Osteocyte (in vitro differentiated cells): Measurements from ENCODE around the gene GLI1. TPM values are rescaled to one million over a fixed set of nuclear protein-coding genes. Genes with fewer than 3 reads are reported as not detected.

ENCODE experiments used
- DNase-seq: peaks from one replicate; pipeline ENCODE4 v3.0.0; 2021; ENCODE audit warnings: mixed read lengths; ENCODE audit not compliant: unreplicated experiment; ENCODE audit errors: extremely low spot score
- H3K27ac Mint-ChIP-seq: one replicate; pipeline ENCODE4 v1.8.0; 2021; ENCODE audit warnings: mild to moderate bottlenecking, mixed read lengths; ENCODE audit not compliant: unreplicated experiment
- H3K27me3 Mint-ChIP-seq: one replicate; pipeline ENCODE4 v1.8.0; 2021; ENCODE audit warnings: mixed read lengths; ENCODE audit not compliant: unreplicated experiment
- H3K36me3 Mint-ChIP-seq: one replicate; pipeline ENCODE4 v1.8.0; 2021; ENCODE audit warnings: mixed read lengths; ENCODE audit not compliant: unreplicated experiment
- H3K4me1 Mint-ChIP-seq: one replicate; pipeline ENCODE4 v1.8.0; 2021; ENCODE audit warnings: mixed read lengths; ENCODE audit not compliant: unreplicated experiment
- H3K4me3 Mint-ChIP-seq: one replicate; pipeline ENCODE4 v1.8.0; 2021; ENCODE audit warnings: mild to moderate bottlenecking, moderate library complexity, mixed read lengths; ENCODE audit not compliant: unreplicated experiment
- H3K9me3 Mint-ChIP-seq: one replicate; pipeline ENCODE4 v1.8.0; 2021; ENCODE audit warnings: mixed read lengths; ENCODE audit not compliant: unreplicated experiment
- total RNA-seq: library from RNA; stranded (reverse); gene quantifications from 2 replicates; pipeline ENCODE4 v1.2.1, GENCODE V29; 2021
- TF ChIP-seq, protein P1 (sequence below): fragments of 200-600 bp; sonication (generic); IDR thresholded peaks from 2 replicates; pipeline ENCODE4 v1.5.0; 2021; ENCODE audit warnings: antibody characterized with exemption, mild to moderate bottlenecking, moderate library complexity

Gene GLI1
- total RNA-seq, 1 donor from 2014 or later, result 7.7 TPM

DNA sequence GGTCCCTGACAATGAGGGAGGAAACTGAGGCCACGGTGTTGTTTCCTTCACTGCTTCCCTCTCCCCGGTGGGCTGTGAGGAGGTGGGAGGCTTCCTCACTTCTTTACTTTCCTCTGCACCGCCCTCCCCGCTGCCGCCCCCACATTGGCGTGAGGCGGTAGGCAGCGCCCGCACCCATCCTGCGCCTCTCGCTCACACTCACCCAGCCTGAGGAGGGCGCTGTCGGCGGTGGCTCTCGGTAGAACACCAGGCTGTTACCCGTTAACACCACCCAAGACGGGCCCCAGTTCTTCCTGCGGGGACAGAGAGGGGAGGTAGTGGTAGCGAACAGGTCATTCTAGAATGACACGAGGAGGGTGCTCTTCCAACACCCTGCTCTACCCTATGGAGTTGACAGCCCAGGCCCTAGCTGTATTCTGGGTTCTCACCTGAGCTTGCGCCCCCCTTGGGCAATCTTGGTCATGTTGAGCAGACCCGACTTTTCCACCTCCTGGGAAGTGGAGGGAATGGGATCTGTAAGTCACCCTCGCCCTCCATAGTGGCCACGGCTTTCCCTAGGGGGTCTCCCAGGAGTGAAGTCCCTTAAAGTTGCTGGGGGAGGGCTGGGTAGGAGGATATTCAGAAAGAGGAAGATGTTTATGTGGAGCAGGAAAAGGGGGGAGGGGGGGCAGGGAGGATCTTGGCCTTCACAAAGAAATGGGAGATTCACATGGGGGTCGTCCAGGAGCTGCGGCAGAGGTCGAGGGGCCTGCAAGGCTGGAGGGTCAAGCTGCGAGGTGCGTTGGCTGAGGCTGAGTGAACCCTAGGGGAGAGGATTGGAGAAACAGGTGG, 16.8 kb downstream of the GLI1 start:
- no peaks in the 10 kb centered on the region for H3K36me3 Mint-ChIP-seq
- H3K4me1 Mint-ChIP-seq, result peaks cover 13% of the 10 kb centered on the region
- H3K9me3 Mint-ChIP-seq, result no peaks in the 10 kb centered on the region
- DNase-seq, result peak; percentile 75
- peaks cover 57% of the 10 kb centered on the region for H3K27me3 Mint-ChIP-seq
- TF ChIP-seq, protein P1, sequence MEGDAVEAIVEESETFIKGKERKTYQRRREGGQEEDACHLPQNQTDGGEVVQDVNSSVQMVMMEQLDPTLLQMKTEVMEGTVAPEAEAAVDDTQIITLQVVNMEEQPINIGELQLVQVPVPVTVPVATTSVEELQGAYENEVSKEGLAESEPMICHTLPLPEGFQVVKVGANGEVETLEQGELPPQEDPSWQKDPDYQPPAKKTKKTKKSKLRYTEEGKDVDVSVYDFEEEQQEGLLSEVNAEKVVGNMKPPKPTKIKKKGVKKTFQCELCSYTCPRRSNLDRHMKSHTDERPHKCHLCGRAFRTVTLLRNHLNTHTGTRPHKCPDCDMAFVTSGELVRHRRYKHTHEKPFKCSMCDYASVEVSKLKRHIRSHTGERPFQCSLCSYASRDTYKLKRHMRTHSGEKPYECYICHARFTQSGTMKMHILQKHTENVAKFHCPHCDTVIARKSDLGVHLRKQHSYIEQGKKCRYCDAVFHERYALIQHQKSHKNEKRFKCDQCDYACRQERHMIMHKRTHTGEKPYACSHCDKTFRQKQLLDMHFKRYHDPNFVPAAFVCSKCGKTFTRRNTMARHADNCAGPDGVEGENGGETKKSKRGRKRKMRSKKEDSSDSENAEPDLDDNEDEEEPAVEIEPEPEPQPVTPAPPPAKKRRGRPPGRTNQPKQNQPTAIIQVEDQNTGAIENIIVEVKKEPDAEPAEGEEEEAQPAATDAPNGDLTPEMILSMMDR, result no peak
- peak overlapping the region; percentile 51 for H3K4me3 Mint-ChIP-seq
- H3K27ac Mint-ChIP-seq, result no peak overlapping the region

- peak; percentile 75 for DNase-seq
- peaks cover 54% of the 10 kb centered on the region for H3K27me3 Mint-ChIP-seq
- no peaks in the 10 kb centered on the region for H3K36me3 Mint-ChIP-seq
- TF ChIP-seq, protein P1, result no peak
- no peaks in the 10 kb centered on the region for H3K9me3 Mint-ChIP-seq
- no peak overlapping the region for H3K27ac Mint-ChIP-seq
- no peak overlapping the region for H3K4me3 Mint-ChIP-seq
- peaks cover 13% of the 10 kb centered on the region for H3K4me1 Mint-ChIP-seq
Observed at GRCh38 chr12:57476993-57477709, 17.6 kb downstream of the GLI1 start.

DNA sequence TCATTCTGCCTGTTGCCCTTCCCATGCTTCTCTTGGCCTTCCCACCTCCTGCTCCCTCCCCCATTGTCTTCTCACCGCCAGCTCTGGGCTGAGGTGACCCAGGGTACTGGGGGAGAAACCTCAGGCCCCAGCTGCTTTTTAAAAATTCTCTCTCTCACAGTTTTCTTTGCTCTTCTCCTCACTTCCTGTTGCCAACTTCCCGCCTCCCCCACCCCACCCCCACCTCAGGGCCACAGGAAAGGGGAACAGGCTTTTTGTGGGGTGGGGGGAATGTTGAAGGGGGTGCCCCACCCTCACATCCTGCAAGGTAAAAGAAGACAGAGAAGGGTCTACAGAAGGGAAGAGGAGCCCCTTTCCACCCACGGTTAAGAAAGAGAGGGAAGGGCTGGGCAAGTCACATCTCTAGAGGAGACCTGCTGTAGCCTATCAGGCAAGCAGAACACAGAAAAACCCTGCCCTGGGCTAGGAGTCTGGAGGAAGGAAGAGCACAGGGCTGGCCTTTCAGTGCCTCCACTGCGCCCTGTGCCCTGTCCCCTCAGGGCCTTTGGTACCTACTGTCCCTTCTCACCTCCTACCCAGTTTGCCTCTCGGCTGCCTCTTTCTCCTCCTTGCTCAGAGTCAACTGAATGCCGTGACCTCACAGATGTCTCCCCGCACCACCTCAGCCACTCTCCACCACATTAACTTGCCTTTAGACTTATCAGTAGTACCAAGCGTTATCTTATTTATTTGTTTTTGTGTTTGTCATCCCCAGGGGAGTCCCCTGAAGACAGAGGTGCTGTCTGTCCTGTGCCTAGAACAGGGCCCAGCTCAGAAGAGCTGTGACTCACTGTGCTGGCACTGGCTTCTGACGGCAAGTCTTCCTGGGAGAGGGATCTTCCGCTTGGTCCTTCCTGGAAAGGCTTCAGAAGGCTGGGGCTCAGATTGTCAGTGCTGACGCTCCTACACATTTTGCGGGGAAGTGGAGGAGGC, 18.4 kb downstream of the GLI1 start:
- no peak for DNase-seq
- Mint-ChIP-seq H3K9me3 (no peaks in the 10 kb centered on the region), H3K4me3 (no peak overlapping the region), H3K27ac (no peak overlapping the region), H3K36me3 (no peaks in the 10 kb centered on the region), H3K4me1 (peaks cover 13% of the 10 kb centered on the region), H3K27me3 (peaks cover 46% of the 10 kb centered on the region)
- TF ChIP-seq, protein P1, result no peak

DNA sequence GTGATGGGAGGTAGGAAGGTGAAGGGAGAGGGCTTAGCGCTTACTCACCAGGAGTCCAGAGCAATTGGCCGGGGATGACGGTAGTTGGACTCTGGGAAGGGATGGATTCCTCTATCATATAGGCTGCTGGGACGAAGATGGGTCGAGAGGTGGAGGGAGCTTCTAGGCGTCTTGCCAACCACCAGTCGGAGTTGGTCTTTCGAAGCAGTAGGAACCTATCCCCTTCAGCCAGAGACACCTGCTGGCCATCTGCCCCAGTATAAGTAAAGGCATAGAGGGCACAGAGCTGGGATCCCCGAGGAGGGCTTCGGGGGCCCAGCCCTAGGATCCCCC, 19.4 kb downstream of the GLI1 start:
- H3K4me1 Mint-ChIP-seq, result peaks cover 20% of the 10 kb centered on the region
- no peaks in the 10 kb centered on the region for H3K36me3 Mint-ChIP-seq
- peaks cover 39% of the 10 kb centered on the region for H3K27me3 Mint-ChIP-seq
- H3K4me3 Mint-ChIP-seq, result no peak overlapping the region
- no peak overlapping the region for H3K27ac Mint-ChIP-seq
- TF ChIP-seq, protein P1, result no peak
- H3K9me3 Mint-ChIP-seq, result no peaks in the 10 kb centered on the region
- DNase-seq, result peak; percentile 82
